Measurements from ENCODE around the gene LHX6.

- TF ChIP-seq CTCF (IDR thresholded peaks at IDR 0.05) (no peak), POLR2AphosphoS5 (IDR thresholded peaks at IDR 0.05; ENCODE audit: low read depth, low read length) (no peak)
Observed at GRCh38 chr9:122200960-122201595, 27.7 kb downstream of the LHX6 start.

All from Panc1 (cell line).